ENCODE data around the gene CACYBP. TPM values are rescaled to one million over a fixed set of nuclear protein-coding genes. Genes with fewer than 3 reads are reported as not detected.
A peak's percentile ranks its signal among the peaks of the same experiment; 100 is the strongest.
"Not testable (repeated sequence)": the region's sequence is repeated elsewhere in the genome, so short reads cannot be mapped to it uniquely, and the experiment has no call there.

CACYBP gene
- total RNA-seq, 1 experiment from 2014 or later = 384 TPM

GRCh38 chr1:175023043-175023921, 23.5 kb downstream of the CACYBP start, which contains the start of gene MRPS14:
TSS of gene MRPS14 (minus strand) at chr1:175023425. CDS start at chr1:175023408, 17 bp downstream.
- Mint-ChIP-seq H3K4me3 (ENCODE audit: low read depth, unreplicated experiment) (peak within 1 kb of the TSS; percentile 77), H3K27ac (ENCODE audit: unreplicated experiment) (peak within 1 kb of the TSS; percentile 63), H3K36me3 (ENCODE audit: insufficient read depth, unreplicated experiment) (peaks cover 17% of the 10 kb centered on the region), H3K9me3 (ENCODE audit: low read depth, unreplicated experiment) (no peaks in the 10 kb centered on the region), H3K27me3 (ENCODE audit: unreplicated experiment) (no peaks in the 10 kb centered on the region), H3K4me1 (ENCODE audit: low read depth, unreplicated experiment) (peaks cover 15% of the 10 kb centered on the region)
- intact Hi-C loops (cut with micrococcal nuclease; ENCODE audit: unreplicated experiment) = no loop called here
- TF ChIP-seq CTCF (IDR thresholded peaks at IDR 0.05; ENCODE audit: unreplicated experiment) = no peak
- CTCF ChIA-PET = interaction anchor here (0.6 to 2.0 kb wide), 6 partner anchors 9 to 870 kb away, joined by 3 to 11 read pairs (median 6); partner anchors contain the start of gene CACYBP
- DNase-seq = peak; percentile 99
- BruUV-seq (replicated peaks) = TSS peak; percentile 76

- not testable (repeated sequence) for H3K27me3 Mint-ChIP-seq (ENCODE audit: unreplicated experiment); H3K9me3 Mint-ChIP-seq (ENCODE audit: low read depth, unreplicated experiment)
- peaks cover 15% of the 10 kb centered on the region for H3K4me1 Mint-ChIP-seq (ENCODE audit: low read depth, unreplicated experiment)
Observed at GRCh38 chr1:175023922-175024242, 24.1 kb downstream of the CACYBP start.

GRCh38 chr1:175024773-175025172, 25.0 kb downstream of the CACYBP start:
- no peak overlapping the region for H3K27ac Mint-ChIP-seq (ENCODE audit: unreplicated experiment)
- CTCF ChIA-PET = no interaction called here
- peaks cover 17% of the 10 kb centered on the region for H3K36me3 Mint-ChIP-seq (ENCODE audit: insufficient read depth, unreplicated experiment)
- H3K9me3 Mint-ChIP-seq (ENCODE audit: low read depth, unreplicated experiment) = no peaks in the 10 kb centered on the region
- H3K4me1 Mint-ChIP-seq (ENCODE audit: low read depth, unreplicated experiment) = peaks cover 24% of the 10 kb centered on the region
- intact Hi-C loops (cut with micrococcal nuclease; ENCODE audit: unreplicated experiment) = no loop called here
- BruUV-seq (replicated peaks) = no TSS peak
- no peak for DNase-seq
- TF ChIP-seq CTCF (IDR thresholded peaks at IDR 0.05; ENCODE audit: unreplicated experiment) = no peak
- H3K27me3 Mint-ChIP-seq (ENCODE audit: unreplicated experiment) = no peaks in the 10 kb centered on the region
- H3K4me3 Mint-ChIP-seq (ENCODE audit: low read depth, unreplicated experiment) = no peak overlapping the region

More at GRCh38 chr1:175023922-175024242, 24.1 kb downstream of the CACYBP start:
- intact Hi-C loops (cut with micrococcal nuclease; ENCODE audit: unreplicated experiment); DNase-seq: not testable (repeated sequence)
- CTCF ChIA-PET = interaction anchor here (1.0 to 2.0 kb wide), 4 partner anchors 9 to 128 kb away, joined by 6 to 11 read pairs (median 7); partner anchors contain the start of gene CACYBP
- peak overlapping the region; percentile 63 for H3K27ac Mint-ChIP-seq (ENCODE audit: unreplicated experiment)
- H3K36me3 Mint-ChIP-seq (ENCODE audit: insufficient read depth, unreplicated experiment) = peaks cover 17% of the 10 kb centered on the region
- TSS peak; percentile 94 for BruUV-seq (replicated peaks)
- H3K4me3 Mint-ChIP-seq (ENCODE audit: low read depth, unreplicated experiment) = peak overlapping the region; percentile 77

GRCh38 chr1:175033953-175034352, 34.2 kb downstream of the CACYBP start:
- H3K9me3 Mint-ChIP-seq (ENCODE audit: low read depth, unreplicated experiment) = no peaks in the 10 kb centered on the region
- no peaks in the 10 kb centered on the region for H3K36me3 Mint-ChIP-seq (ENCODE audit: insufficient read depth, unreplicated experiment)
- no peak overlapping the region for H3K27ac Mint-ChIP-seq (ENCODE audit: unreplicated experiment)
- H3K4me1 Mint-ChIP-seq (ENCODE audit: low read depth, unreplicated experiment) = peaks cover 8% of the 10 kb centered on the region
- intact Hi-C loops (cut with micrococcal nuclease; ENCODE audit: unreplicated experiment) = loop anchor here (10.0 kb wide), 1 partner anchor 281 kb away; no protein-coding TSS in a partner anchor
- CTCF ChIA-PET = no interaction called here
- no peak overlapping the region for H3K4me3 Mint-ChIP-seq (ENCODE audit: low read depth, unreplicated experiment)
- TF ChIP-seq CTCF (IDR thresholded peaks at IDR 0.05; ENCODE audit: unreplicated experiment) = no peak
- no TSS peak for BruUV-seq (replicated peaks)
- peaks cover 70% of the 10 kb centered on the region for H3K27me3 Mint-ChIP-seq (ENCODE audit: unreplicated experiment)
- DNase-seq = no peak
